ENCODE data around the gene BNC1. TPM values are rescaled to one million over a fixed set of nuclear protein-coding genes. Genes with fewer than 3 reads are reported as not detected.
"Not testable (repeated sequence)": the region's sequence is repeated elsewhere in the genome, so short reads cannot be mapped to it uniquely, and the experiment has no call there.

Gene BNC1
- total RNA-seq, 1 experiment from 2014 or later: not detected

DNA sequence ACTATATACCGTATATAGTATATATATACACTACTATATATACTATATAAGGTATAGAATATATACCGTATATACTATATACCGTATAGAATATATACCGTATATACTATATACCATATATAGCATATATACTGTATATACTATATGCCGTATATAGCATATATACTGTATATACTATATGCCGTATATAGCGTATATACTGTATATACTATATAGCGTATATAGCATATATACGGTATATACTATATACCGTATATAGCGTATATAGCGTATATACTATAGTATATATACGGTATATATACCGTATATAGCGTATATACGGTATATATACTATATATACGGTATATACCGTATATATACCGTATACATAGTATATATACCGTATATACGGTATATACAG lies 54.2 kb downstream of the BNC1 start:
- Mint-ChIP-seq H3K27me3 (ENCODE audit: insufficient read depth, unreplicated experiment) (peaks cover 4% of the 10 kb centered on the region), H3K9me3 (ENCODE audit: unreplicated experiment) (no peaks in the 10 kb centered on the region), H3K4me3 (ENCODE audit: unreplicated experiment) (no peak overlapping the region), H3K27ac (ENCODE audit: unreplicated experiment) (no peak overlapping the region), H3K4me1 (ENCODE audit: low read depth, unreplicated experiment) (no peaks in the 10 kb centered on the region), H3K36me3 (ENCODE audit: insufficient read depth, unreplicated experiment) (no peaks in the 10 kb centered on the region)
- H3K9me3 ChIP-seq: no peaks in the 10 kb centered on the region
- DNase-seq: no peak
- ChIA-PET POLR2A (no interaction called here), CTCF (no interaction called here)
- no TSS peak for BruUV-seq (replicated peaks)
- intact Hi-C loops (cut with micrococcal nuclease; ENCODE audit: unreplicated experiment): no loop called here
- no peaks in the 10 kb centered on the region for H3K36me3 ChIP-seq (ENCODE audit: control insufficient read depth, insufficient read depth, low read length)
- no peak overlapping the region for H3K4me3 ChIP-seq (ENCODE audit: low read depth, low read length)
- H3K4me1 ChIP-seq: no peaks in the 10 kb centered on the region
- TF ChIP-seq CTCF (IDR thresholded peaks at IDR 0.05; ENCODE audit: insufficient read depth in 1 of 2, low read depth in 1 of 2, low read length in 1 of 2, severe bottlenecking in 1 of 2, unreplicated experiment in 1 of 2): no peak
- H3K27me3 ChIP-seq (replicated peaks; ENCODE audit: control insufficient read depth, insufficient read depth, low read length): no peaks in the 10 kb centered on the region

DNA sequence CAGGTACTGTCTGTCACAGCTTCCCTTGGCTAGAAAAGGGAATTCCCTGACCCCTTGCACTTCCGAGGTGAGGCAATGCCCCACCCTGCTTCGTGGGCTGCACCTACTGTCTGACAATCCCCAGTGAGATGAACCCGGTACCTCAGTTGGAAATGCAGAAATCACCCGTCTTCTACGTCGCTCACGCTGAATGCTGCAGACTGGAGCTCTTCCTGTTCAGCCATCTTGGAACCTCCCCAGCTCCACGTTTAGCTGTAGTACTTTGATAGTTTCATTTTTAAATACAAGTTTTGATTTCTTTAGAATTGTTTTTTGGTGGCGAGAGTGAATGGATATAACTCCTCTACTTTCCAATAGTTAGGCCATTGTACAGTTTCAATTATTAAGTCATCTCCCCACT lies 59.0 kb downstream of the BNC1 start:
- Mint-ChIP-seq H3K27me3 (ENCODE audit: insufficient read depth, unreplicated experiment) (peaks cover 11% of the 10 kb centered on the region), H3K4me3 (ENCODE audit: unreplicated experiment) (peak overlapping the region; percentile 18), H3K9me3 (ENCODE audit: unreplicated experiment) (no peaks in the 10 kb centered on the region), H3K36me3 (ENCODE audit: insufficient read depth, unreplicated experiment) (no peaks in the 10 kb centered on the region), H3K4me1 (ENCODE audit: low read depth, unreplicated experiment) (no peaks in the 10 kb centered on the region), H3K27ac (ENCODE audit: unreplicated experiment) (no peak overlapping the region)
- no peak for DNase-seq
- no peaks in the 10 kb centered on the region for H3K36me3 ChIP-seq (ENCODE audit: control insufficient read depth, insufficient read depth, low read length)
- no peak for TF ChIP-seq CTCF (IDR thresholded peaks at IDR 0.05; ENCODE audit: insufficient read depth in 1 of 2, low read depth in 1 of 2, low read length in 1 of 2, severe bottlenecking in 1 of 2, unreplicated experiment in 1 of 2)
- H3K4me3 ChIP-seq (ENCODE audit: low read depth, low read length): no peak overlapping the region
- intact Hi-C loops (cut with micrococcal nuclease; ENCODE audit: unreplicated experiment): no loop called here
- no peaks in the 10 kb centered on the region for H3K4me1 ChIP-seq
- ChIA-PET POLR2A (no interaction called here), CTCF (no interaction called here)
- no TSS peak for BruUV-seq (replicated peaks)
- no peaks in the 10 kb centered on the region for H3K9me3 ChIP-seq
- H3K27me3 ChIP-seq (replicated peaks; ENCODE audit: control insufficient read depth, insufficient read depth, low read length): no peaks in the 10 kb centered on the region

GRCh38 chr15:83221781-83222180 lies 62.7 kb downstream of the BNC1 start:
- H3K9me3 Mint-ChIP-seq (ENCODE audit: unreplicated experiment); H3K4me3 Mint-ChIP-seq (ENCODE audit: unreplicated experiment); H3K4me1 ChIP-seq; H3K36me3 Mint-ChIP-seq (ENCODE audit: insufficient read depth, unreplicated experiment); H3K36me3 ChIP-seq (ENCODE audit: control insufficient read depth, insufficient read depth, low read length); H3K27ac Mint-ChIP-seq (ENCODE audit: unreplicated experiment); BruUV-seq (replicated peaks); CTCF ChIA-PET; H3K4me3 ChIP-seq (ENCODE audit: low read depth, low read length); POLR2A ChIA-PET; DNase-seq; H3K27me3 ChIP-seq (replicated peaks; ENCODE audit: control insufficient read depth, insufficient read depth, low read length); H3K4me1 Mint-ChIP-seq (ENCODE audit: low read depth, unreplicated experiment); H3K9me3 ChIP-seq; intact Hi-C loops (cut with micrococcal nuclease; ENCODE audit: unreplicated experiment): not testable (repeated sequence)
- peaks cover 15% of the 10 kb centered on the region for H3K27me3 Mint-ChIP-seq (ENCODE audit: insufficient read depth, unreplicated experiment)

- CTCF ChIA-PET: no interaction called here
- no peak overlapping the region for H3K4me3 ChIP-seq (ENCODE audit: low read depth, low read length)
- H3K9me3 ChIP-seq: no peaks in the 10 kb centered on the region
- no peaks in the 10 kb centered on the region for H3K36me3 Mint-ChIP-seq (ENCODE audit: insufficient read depth, unreplicated experiment)
- H3K27me3 ChIP-seq (replicated peaks; ENCODE audit: control insufficient read depth, insufficient read depth, low read length): no peaks in the 10 kb centered on the region
- no peak for TF ChIP-seq CTCF (IDR thresholded peaks at IDR 0.05; ENCODE audit: insufficient read depth in 1 of 2, low read depth in 1 of 2, low read length in 1 of 2, severe bottlenecking in 1 of 2, unreplicated experiment in 1 of 2)
- no peaks in the 10 kb centered on the region for H3K36me3 ChIP-seq (ENCODE audit: control insufficient read depth, insufficient read depth, low read length)
- H3K4me1 Mint-ChIP-seq (ENCODE audit: low read depth, unreplicated experiment): no peaks in the 10 kb centered on the region
- no peak overlapping the region for H3K27ac Mint-ChIP-seq (ENCODE audit: unreplicated experiment)
- H3K27me3 Mint-ChIP-seq (ENCODE audit: insufficient read depth, unreplicated experiment): peaks cover 7% of the 10 kb centered on the region
- H3K4me1 ChIP-seq: no peaks in the 10 kb centered on the region
- POLR2A ChIA-PET: no interaction called here
- no peak for DNase-seq
- no peaks in the 10 kb centered on the region for H3K9me3 Mint-ChIP-seq (ENCODE audit: unreplicated experiment)
- intact Hi-C loops (cut with micrococcal nuclease; ENCODE audit: unreplicated experiment): no loop called here
- H3K4me3 Mint-ChIP-seq (ENCODE audit: unreplicated experiment): no peak overlapping the region
- no TSS peak for BruUV-seq (replicated peaks)
These were observed 65.4 kb downstream of the BNC1 start for GRCh38 chr15:83219026-83219425.
